Skeletal muscle satellite cell (primary cell): ENCODE measurements around the gene AKAP1.

Experiments used
- H3K27me3 ChIP-seq: 2 replicates; pipeline ENCODE4 v1.7.0; 2013; ENCODE audit warnings: low read length; ENCODE audit not compliant: control insufficient read depth, insufficient read depth
- H3K36me3 ChIP-seq: 2 replicates; pipeline ENCODE4 v1.7.0; 2013; ENCODE audit warnings: mild to moderate bottlenecking, control low read depth, low read length; ENCODE audit not compliant: insufficient read depth
- H3K4me1 ChIP-seq: 2 replicates; pipeline ENCODE4 v1.7.0; 2013; ENCODE audit warnings: low read length; ENCODE audit not compliant: control insufficient read depth, insufficient read depth
- H3K4me2 ChIP-seq: 2 replicates; pipeline ENCODE4 v1.7.0; 2013; ENCODE audit warnings: mild to moderate bottlenecking, low read length
- H3K4me3 ChIP-seq: 2 replicates; pipeline ENCODE4 v1.7.0; 2013; ENCODE audit warnings: low read length
- H3K9ac ChIP-seq: 2 replicates; pipeline ENCODE4 v1.7.0; 2013; ENCODE audit warnings: mild to moderate bottlenecking, low read depth, low read length, moderate library complexity
- H3K9me3 ChIP-seq: replicated peaks from 2 replicates; pipeline ENCODE4 v1.7.0; 2013; ENCODE audit warnings: mild to moderate bottlenecking, control low read depth, low read length

Gene AKAP1

GRCh38 chr17:57051886-57052361 is 33.1 kb upstream of the AKAP1 start:
- H3K4me2 ChIP-seq = no peak overlapping the region
- H3K27me3 ChIP-seq = peaks cover 33% of the 10 kb centered on the region
- H3K4me1 ChIP-seq = no peaks in the 10 kb centered on the region
- H3K9me3 ChIP-seq = no peaks in the 10 kb centered on the region
- no peak overlapping the region for H3K4me3 ChIP-seq
- no peaks in the 10 kb centered on the region for H3K36me3 ChIP-seq
- no peak overlapping the region for H3K9ac ChIP-seq

- Histone ChIP-seq H3K4me3 (no peak overlapping the region), H3K9me3 (no peaks in the 10 kb centered on the region), H3K4me1 (no peaks in the 10 kb centered on the region), H3K9ac (no peak overlapping the region), H3K36me3 (no peaks in the 10 kb centered on the region), H3K27me3 (no peaks in the 10 kb centered on the region), H3K4me2 (no peak overlapping the region)
Observed at GRCh38 chr17:57062865-57063264, 22.2 kb upstream of the AKAP1 start.

DNA sequence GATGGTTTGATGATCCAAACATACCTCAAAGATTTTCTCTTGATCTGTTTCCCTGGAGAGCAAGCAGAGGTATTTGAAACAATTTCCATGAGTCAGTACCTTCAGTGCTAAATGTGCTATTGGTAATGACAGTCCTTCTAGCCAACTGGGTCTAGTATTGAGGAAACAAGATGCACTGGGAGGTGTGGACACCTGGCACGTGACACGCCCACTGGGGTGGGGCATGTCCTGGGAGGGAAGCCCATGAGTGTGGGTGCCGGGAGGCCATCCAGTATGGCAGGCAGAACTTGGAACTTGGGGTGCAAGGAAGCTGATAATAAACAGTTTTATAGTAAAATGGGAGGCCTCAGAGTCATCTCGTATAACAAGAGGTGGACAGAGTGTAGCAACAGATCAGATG is 17.9 kb upstream of the AKAP1 start:
- no peaks in the 10 kb centered on the region for H3K36me3 ChIP-seq
- no peak overlapping the region for H3K4me3 ChIP-seq
- no peak overlapping the region for H3K9ac ChIP-seq
- peaks cover 11% of the 10 kb centered on the region for H3K27me3 ChIP-seq
- H3K9me3 ChIP-seq = no peaks in the 10 kb centered on the region
- H3K4me2 ChIP-seq = no peak overlapping the region
- no peaks in the 10 kb centered on the region for H3K4me1 ChIP-seq

- Histone ChIP-seq H3K4me3 (no peak overlapping the region), H3K27me3 (peaks cover 16% of the 10 kb centered on the region), H3K9me3 (no peaks in the 10 kb centered on the region), H3K9ac (no peak overlapping the region), H3K4me2 (no peak overlapping the region), H3K4me1 (no peaks in the 10 kb centered on the region), H3K36me3 (no peaks in the 10 kb centered on the region)
Observed at GRCh38 chr17:57067781-57068180, 17.3 kb upstream of the AKAP1 start.

DNA sequence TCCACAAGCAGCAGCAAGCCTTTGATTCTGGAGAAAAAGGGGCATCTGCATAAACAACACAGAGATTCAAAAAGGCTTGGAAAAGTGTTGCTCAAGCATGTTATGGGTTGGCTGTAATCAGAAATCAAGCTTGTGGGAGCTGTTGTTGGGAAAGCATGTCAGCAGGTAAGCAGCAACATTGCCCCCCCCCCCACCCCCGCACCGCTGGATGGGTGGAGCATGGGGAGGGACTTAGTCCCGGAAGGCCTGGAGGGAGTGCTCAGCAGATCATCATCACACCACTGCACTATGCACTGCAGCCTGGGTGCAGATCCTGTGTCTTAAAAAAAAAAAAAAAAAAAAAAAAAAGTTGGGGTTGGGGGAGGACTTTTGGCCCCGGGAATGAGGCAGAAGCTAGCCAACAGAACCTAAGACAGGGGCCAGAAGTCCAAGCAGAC is 16.8 kb upstream of the AKAP1 start:
- Histone ChIP-seq H3K4me3 (no peak overlapping the region), H3K4me1 (no peaks in the 10 kb centered on the region), H3K9ac (no peak overlapping the region), H3K27me3 (peaks cover 17% of the 10 kb centered on the region), H3K9me3 (no peaks in the 10 kb centered on the region), H3K36me3 (no peaks in the 10 kb centered on the region), H3K4me2 (no peak overlapping the region)

DNA sequence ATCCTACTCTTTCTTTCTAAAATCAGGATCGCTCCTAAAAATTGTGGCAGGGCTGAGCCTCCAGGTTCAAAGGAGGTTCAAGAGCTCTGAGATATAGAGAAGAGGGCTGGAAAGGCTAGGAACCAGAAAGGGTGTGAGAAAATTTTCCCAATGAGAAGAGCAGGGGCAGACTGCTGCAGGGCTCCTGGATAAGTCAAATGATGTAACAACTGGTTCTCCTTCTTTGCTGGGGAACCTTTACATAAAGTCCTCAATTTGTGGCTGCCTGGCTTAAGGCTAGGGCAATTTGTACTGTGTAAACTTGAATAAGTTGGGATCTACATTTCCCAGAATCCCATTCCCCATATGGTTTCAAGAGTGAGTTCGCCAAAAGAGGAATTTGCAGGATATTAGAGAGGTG is 16.3 kb upstream of the AKAP1 start:
- Histone ChIP-seq H3K9me3 (no peaks in the 10 kb centered on the region), H3K4me2 (no peak overlapping the region), H3K36me3 (no peaks in the 10 kb centered on the region), H3K4me3 (no peak overlapping the region), H3K4me1 (no peaks in the 10 kb centered on the region), H3K27me3 (peaks cover 19% of the 10 kb centered on the region), H3K9ac (no peak overlapping the region)

GRCh38 chr17:57071991-57072944 is 12.8 kb upstream of the AKAP1 start:
- Histone ChIP-seq H3K4me1 (no peaks in the 10 kb centered on the region), H3K36me3 (no peaks in the 10 kb centered on the region), H3K4me2 (no peak overlapping the region), H3K27me3 (peaks cover 35% of the 10 kb centered on the region), H3K9me3 (no peaks in the 10 kb centered on the region), H3K9ac (no peak overlapping the region), H3K4me3 (no peak overlapping the region)

DNA sequence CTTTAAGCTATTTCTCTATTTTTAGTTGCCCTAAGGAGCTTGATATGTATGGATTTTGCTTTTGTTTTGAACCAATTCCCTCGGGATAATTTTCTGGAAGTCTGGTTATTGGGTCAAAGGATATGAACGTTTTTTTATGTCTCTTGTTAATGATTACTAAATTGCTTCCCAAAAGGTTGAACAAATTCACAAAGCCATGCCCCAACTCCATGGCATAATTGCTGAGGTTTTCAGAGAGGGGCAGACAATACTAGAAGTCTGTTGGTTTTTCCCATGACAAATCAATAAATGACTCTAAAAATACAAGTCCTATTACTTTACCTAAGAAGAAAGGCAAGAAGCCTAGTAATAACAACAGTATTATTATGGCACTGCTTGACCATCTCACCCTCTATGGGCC is 11.4 kb upstream of the AKAP1 start:
- H3K4me3 ChIP-seq = no peak overlapping the region
- no peaks in the 10 kb centered on the region for H3K36me3 ChIP-seq
- no peaks in the 10 kb centered on the region for H3K9me3 ChIP-seq
- no peaks in the 10 kb centered on the region for H3K4me1 ChIP-seq
- H3K9ac ChIP-seq = no peak overlapping the region
- peaks cover 43% of the 10 kb centered on the region for H3K27me3 ChIP-seq
- no peak overlapping the region for H3K4me2 ChIP-seq

GRCh38 chr17:57075193-57075592 is 9.9 kb upstream of the AKAP1 start:
- Histone ChIP-seq H3K4me2 (no peak overlapping the region), H3K9me3 (no peaks in the 10 kb centered on the region), H3K36me3 (no peaks in the 10 kb centered on the region), H3K4me3 (no peak overlapping the region), H3K9ac (no peak overlapping the region), H3K4me1 (no peaks in the 10 kb centered on the region), H3K27me3 (peaks cover 37% of the 10 kb centered on the region)

GRCh38 chr17:57075785-57076184 is 9.3 kb upstream of the AKAP1 start:
- Histone ChIP-seq H3K4me3 (no peak overlapping the region), H3K4me2 (no peak overlapping the region), H3K9ac (no peak overlapping the region), H3K36me3 (no peaks in the 10 kb centered on the region), H3K4me1 (no peaks in the 10 kb centered on the region), H3K9me3 (no peaks in the 10 kb centered on the region), H3K27me3 (peaks cover 37% of the 10 kb centered on the region)

- Histone ChIP-seq H3K9ac (no peak overlapping the region), H3K4me1 (no peaks in the 10 kb centered on the region)
Observed at GRCh38 chr17:57077000-57077399, 8.0 kb upstream of the AKAP1 start.

GRCh38 chr17:57078274-57078673 is 6.8 kb upstream of the AKAP1 start:
- no peak overlapping the region for H3K4me2 ChIP-seq
- H3K27me3 ChIP-seq = peaks cover 26% of the 10 kb centered on the region
- H3K4me1 ChIP-seq = no peaks in the 10 kb centered on the region
- H3K9ac ChIP-seq = no peak overlapping the region
- no peaks in the 10 kb centered on the region for H3K36me3 ChIP-seq
- H3K9me3 ChIP-seq = no peaks in the 10 kb centered on the region
- no peak overlapping the region for H3K4me3 ChIP-seq

More at GRCh38 chr17:57077000-57077399, 8.0 kb upstream of the AKAP1 start:
- H3K9me3 ChIP-seq = no peaks in the 10 kb centered on the region
- H3K4me2 ChIP-seq = no peak overlapping the region
- peaks cover 34% of the 10 kb centered on the region for H3K27me3 ChIP-seq
- H3K36me3 ChIP-seq = no peaks in the 10 kb centered on the region
- no peak overlapping the region for H3K4me3 ChIP-seq
